Mesenchymal stem cell (in vitro differentiated cells and primary cell): ENCODE results near the gene CALR3.
"Not testable (repeated sequence)": the region's sequence is repeated elsewhere in the genome, so short reads cannot be mapped to it uniquely, and the experiment has no call there.

Source experiments
- DNase-seq: peaks from one replicate; pipeline ENCODE4 v3.0.0-alpha.2; 2013
- H2AFZ ChIP-seq: one replicate; pipeline ENCODE4 v1.6.1; 2013; ENCODE audit warnings: low read depth, mild to moderate bottlenecking, control low read depth, inconsistent platforms, low read length, moderate library complexity
- H2AK5ac ChIP-seq: 2 replicates; pipeline ENCODE4 v1.6.1; 2013; ENCODE audit warnings: low read length, moderate library complexity, mild to moderate bottlenecking, inconsistent platforms; ENCODE audit not compliant: severe bottlenecking
- H2BK120ac ChIP-seq: one replicate; pipeline ENCODE4 v1.6.1; 2013; ENCODE audit warnings: low read depth, mild to moderate bottlenecking, inconsistent platforms, low read length, moderate library complexity
- H2BK12ac ChIP-seq, 2 experiments: one replicate each; pipeline ENCODE4 v1.6.1; 2013; ENCODE audit warnings: inconsistent platforms in 2 of 2, low read length in 2 of 2, mild to moderate bottlenecking in 2 of 2, moderate library complexity in 2 of 2, control low read depth in 1 of 2
- H2BK15ac ChIP-seq: one replicate; pipeline ENCODE4 v1.6.1; 2013; ENCODE audit warnings: mild to moderate bottlenecking, low read depth, inconsistent platforms; ENCODE audit not compliant: poor library complexity, severe bottlenecking
- H2BK5ac ChIP-seq: 2 replicates; pipeline ENCODE4 v1.6.1; 2013; ENCODE audit warnings: low read depth, mild to moderate bottlenecking, low read length, control low read depth, inconsistent platforms; ENCODE audit not compliant: poor library complexity, severe bottlenecking
- H3K14ac ChIP-seq, 2 experiments: one replicate each; pipeline ENCODE4 v1.6.1; 2013; ENCODE audit warnings: inconsistent platforms in 2 of 2, low read length in 2 of 2, control low read depth in 1 of 2, mild to moderate bottlenecking in 1 of 2, moderate library complexity in 1 of 2
- H3K18ac ChIP-seq, 2 experiments: one replicate each; pipeline ENCODE4 v1.6.1; 2013; ENCODE audit warnings: inconsistent platforms in 2 of 2, low read length in 2 of 2, control low read depth in 1 of 2, low read depth in 1 of 2, mild to moderate bottlenecking in 1 of 2
- H3K23ac ChIP-seq, 2 experiments: one replicate each; pipeline ENCODE4 v1.6.1; 2013; ENCODE audit warnings: inconsistent platforms in 2 of 2, low read length in 2 of 2, mild to moderate bottlenecking in 2 of 2, moderate library complexity in 2 of 2, control low read depth in 1 of 2
- H3K27ac ChIP-seq: 2 replicates; pipeline ENCODE4 v1.5.1; 2013; ENCODE audit warnings: mild to moderate bottlenecking, moderate library complexity, low read length, control low read depth, inconsistent platforms; ENCODE audit not compliant: poor library complexity, severe bottlenecking
- H3K27me3 ChIP-seq, 2 experiments: 2 replicates each; pipeline versions ENCODE4 v1.6.1 to v1.7.0; 2013; ENCODE audit warnings: low read length in 2 of 2, mild to moderate bottlenecking in 2 of 2, moderate library complexity in 2 of 2, control low read depth in 1 of 2, inconsistent platforms in 1 of 2; ENCODE audit not compliant: control insufficient read depth in 1 of 2, insufficient read depth in 1 of 2
- H3K36me3 ChIP-seq, 2 experiments: 2 replicates each; pipeline versions ENCODE4 v1.6.1 to v1.7.0; 2013; ENCODE audit warnings: low read length in 2 of 2, control low read depth in 1 of 2, inconsistent platforms in 1 of 2, low read depth in 1 of 2, mild to moderate bottlenecking in 1 of 2; ENCODE audit not compliant: insufficient read depth in 2 of 2, control insufficient read depth in 1 of 2
- H3K4ac ChIP-seq, 2 experiments: one replicate each; pipeline ENCODE4 v1.6.1; 2013; ENCODE audit warnings: inconsistent platforms in 2 of 2, low read length in 2 of 2, mild to moderate bottlenecking in 2 of 2, moderate library complexity in 2 of 2, control low read depth in 1 of 2, low read depth in 1 of 2
- H3K4me1 ChIP-seq: 2 replicates; pipeline ENCODE4 v1.6.1; 2013; ENCODE audit warnings: low read depth, low read length, control low read depth; ENCODE audit not compliant: control insufficient read depth, insufficient read depth
- H3K4me2 ChIP-seq: 2 replicates; pipeline ENCODE4 v1.6.1; 2013; ENCODE audit warnings: low read length, mild to moderate bottlenecking, inconsistent platforms; ENCODE audit not compliant: poor library complexity, severe bottlenecking
- H3K4me3 ChIP-seq, 2 experiments: 2 replicates each; pipeline versions ENCODE4 v1.5.1 to v1.7.0; 2013; ENCODE audit warnings: low read length in 2 of 2, mild to moderate bottlenecking in 2 of 2, control low read depth in 1 of 2, low read depth in 1 of 2; ENCODE audit not compliant: insufficient read depth in 1 of 2
- H3K79me1 ChIP-seq: replicated peaks from 2 replicates; pipeline ENCODE4 v1.6.1; 2013; ENCODE audit warnings: mild to moderate bottlenecking, control low read depth, low read length, inconsistent platforms; ENCODE audit not compliant: poor library complexity, severe bottlenecking
- H3K9ac ChIP-seq: 2 replicates; pipeline ENCODE4 v1.7.0; 2013; ENCODE audit warnings: mild to moderate bottlenecking, low read length, moderate library complexity
- H3K9me3 ChIP-seq: 2 replicates; pipeline ENCODE4 v1.7.0; 2013; ENCODE audit warnings: mild to moderate bottlenecking, low read length; ENCODE audit not compliant: control insufficient read depth
- H4K8ac ChIP-seq: one replicate; pipeline ENCODE4 v1.6.1; 2013; ENCODE audit warnings: inconsistent platforms, mild to moderate bottlenecking, low read length, moderate library complexity
- H4K91ac ChIP-seq: one replicate; pipeline ENCODE4 v1.6.1; 2013; ENCODE audit warnings: mild to moderate bottlenecking, low read length, inconsistent platforms
- WGBS: methylation state at CpG from one replicate; pipeline ENCODE4 v1.1.7; 2013; ENCODE audit warnings: mixed read lengths; 5-methylcytosine and 5-hydroxymethylcytosine counted together

The CALR3 gene

DNA sequence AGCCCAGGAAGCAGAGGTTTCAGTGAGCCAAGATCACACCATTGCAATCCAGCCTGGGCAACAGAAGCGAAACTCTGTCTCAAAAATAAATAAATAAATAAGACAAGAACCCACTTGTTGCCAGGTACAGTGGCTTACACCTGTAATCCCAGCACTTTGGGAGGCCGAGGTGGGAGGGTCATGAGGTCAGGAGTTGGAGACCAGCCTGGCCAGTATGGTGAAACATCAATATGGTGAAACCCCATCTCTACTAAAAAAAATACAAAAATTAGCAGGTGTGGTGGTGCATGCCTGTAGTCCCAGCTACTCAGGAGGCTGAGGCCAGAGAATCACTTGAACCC, 23.4 kb downstream of the CALR3 start:
- not testable (repeated sequence) for H2BK5ac ChIP-seq, H2BK12ac ChIP-seq, H4K8ac ChIP-seq, H3K27me3 ChIP-seq, DNase-seq, H3K27ac ChIP-seq, H2AFZ ChIP-seq, H3K9me3 ChIP-seq, H3K4ac ChIP-seq, H3K79me1 ChIP-seq, H3K14ac ChIP-seq, H2BK15ac ChIP-seq, H2AK5ac ChIP-seq, H3K36me3 ChIP-seq, H3K23ac ChIP-seq
- peak overlapping the region; percentile 93 for H3K9ac ChIP-seq
- peak overlapping the region; percentile 90 for H3K4me2 ChIP-seq
- H2BK120ac ChIP-seq, result peak overlapping the region; percentile 11
- H3K18ac ChIP-seq, result peak overlapping the region in 1 of 2 experiments; percentile 81
- peak overlapping the region; percentile 73 to 78 for H3K4me3 ChIP-seq
- no CpG with 5 or more reads among the region's 2 CpGs for WGBS
- peaks cover 20% of the 10 kb centered on the region for H3K4me1 ChIP-seq
- H4K91ac ChIP-seq, result peak overlapping the region; percentile 65

DNA sequence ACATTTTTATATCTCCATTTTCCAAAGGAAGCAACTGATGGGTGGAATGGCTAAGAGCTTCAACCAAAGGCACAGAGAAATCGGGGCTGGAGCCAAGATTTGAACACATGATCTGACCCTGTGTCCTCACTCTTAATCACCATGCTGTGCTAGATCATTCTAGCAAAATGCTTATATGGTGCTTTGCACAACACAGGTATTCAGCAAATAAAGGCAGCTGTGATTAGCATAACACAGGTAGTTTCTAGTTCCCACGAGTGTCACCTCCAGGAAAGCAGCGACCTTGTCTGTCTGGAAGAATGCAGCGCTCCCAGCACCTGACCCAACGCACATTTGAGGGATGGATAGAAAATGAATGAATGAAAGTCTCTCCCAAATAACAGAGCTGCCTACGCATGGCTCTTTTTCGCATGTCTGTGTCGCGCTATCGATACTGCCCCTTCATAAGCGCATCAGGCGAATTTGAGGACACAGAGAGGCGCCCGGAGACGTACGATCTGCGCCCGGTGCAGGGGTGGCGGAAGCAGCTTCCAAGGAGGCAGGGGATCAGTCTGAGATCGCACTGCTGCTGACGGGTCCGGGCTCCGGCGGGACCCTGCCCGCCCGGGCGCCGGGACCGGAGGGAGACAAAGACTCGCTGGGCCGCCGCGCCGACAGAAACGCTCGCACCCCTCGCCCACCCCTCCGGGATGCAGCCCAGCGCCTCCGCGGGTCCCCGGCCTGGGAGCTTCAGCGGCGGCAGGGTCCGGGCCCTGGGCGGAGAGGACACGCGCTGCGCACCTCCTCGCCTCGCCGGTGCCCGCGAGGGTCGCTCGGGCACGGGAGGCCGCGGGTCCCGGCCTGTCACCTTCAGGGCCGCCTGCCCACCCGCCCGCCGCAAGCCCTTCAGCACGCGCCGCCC, 24.8 kb downstream of the CALR3 start:
- Histone ChIP-seq H2BK5ac (no peak overlapping the region), H3K4me1 (peaks cover 24% of the 10 kb centered on the region), H3K14ac (peak overlapping the region in 1 of 2 experiments; percentile 93), H3K23ac (peak overlapping the region; percentile 84 to 99), H2AK5ac (no peak overlapping the region), H3K18ac (peak overlapping the region; percentile 92 to 96), H3K4me2 (peak overlapping the region; percentile 96), H4K8ac (peak overlapping the region; percentile 75), H3K9me3 (no peaks in the 10 kb centered on the region), H2AFZ (peak overlapping the region; percentile 78), H3K4me3 (peak overlapping the region; percentile 93 to 98), H2BK12ac (peak overlapping the region in 1 of 2 experiments; percentile 67), H3K27ac (peak overlapping the region; percentile 51), H3K79me1 (peaks cover 6% of the 10 kb centered on the region), H3K36me3 (peaks cover 0 to 8% of the 10 kb centered on the region in 2 experiments), H3K9ac (peak overlapping the region; percentile 89), H3K27me3 (no peaks in the 10 kb centered on the region), H2BK15ac (peak overlapping the region; percentile 48), H3K4ac (peak overlapping the region; percentile 51 to 89), H2BK120ac (peak overlapping the region; percentile 91), H4K91ac (peak overlapping the region; percentile 83)
- WGBS, result 4% methylated on average over 24 of the region's 67 CpGs
- DNase-seq, result peak; percentile 49

DNA sequence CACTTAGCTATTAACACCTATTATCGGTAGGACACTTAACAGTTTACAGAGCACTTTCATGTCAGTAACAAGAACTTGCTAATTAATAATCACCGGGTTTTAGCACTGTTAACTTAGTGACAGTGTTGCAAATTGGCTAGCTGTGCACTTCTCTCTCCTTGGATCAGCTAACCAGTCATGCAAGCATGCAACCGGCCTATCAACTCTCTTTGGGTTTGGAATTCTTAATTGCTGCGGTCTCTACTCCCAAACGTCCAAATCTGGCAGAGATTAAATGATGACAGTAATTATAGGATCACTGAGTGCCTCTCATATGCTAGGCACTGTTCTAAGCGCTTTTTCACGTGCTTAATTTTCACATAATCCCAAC, 25.4 kb downstream of the CALR3 start:
- Histone ChIP-seq H3K4me1 (peaks cover 25% of the 10 kb centered on the region), H3K4ac (no peak overlapping the region), H3K79me1 (peaks cover 6% of the 10 kb centered on the region), H3K4me3 (peak overlapping the region in 1 of 2 experiments; percentile 93), H3K27ac (peak overlapping the region; percentile 25), H2BK120ac (no peak overlapping the region), H3K23ac (no peak overlapping the region), H3K14ac (no peak overlapping the region), H4K8ac (no peak overlapping the region), H2BK5ac (no peak overlapping the region), H2AFZ (no peak overlapping the region), H2BK15ac (no peak overlapping the region), H3K9me3 (no peaks in the 10 kb centered on the region), H2BK12ac (no peak overlapping the region), H3K9ac (peak overlapping the region; percentile 89), H3K27me3 (no peaks in the 10 kb centered on the region), H2AK5ac (no peak overlapping the region), H4K91ac (no peak overlapping the region), H3K18ac (no peak overlapping the region), H3K4me2 (peak overlapping the region; percentile 96), H3K36me3 (peaks cover 0 to 9% of the 10 kb centered on the region in 2 experiments)
- DNase-seq, result peak; percentile 27
- 20% methylated on average over 7 of the region's 7 CpGs for WGBS

DNA sequence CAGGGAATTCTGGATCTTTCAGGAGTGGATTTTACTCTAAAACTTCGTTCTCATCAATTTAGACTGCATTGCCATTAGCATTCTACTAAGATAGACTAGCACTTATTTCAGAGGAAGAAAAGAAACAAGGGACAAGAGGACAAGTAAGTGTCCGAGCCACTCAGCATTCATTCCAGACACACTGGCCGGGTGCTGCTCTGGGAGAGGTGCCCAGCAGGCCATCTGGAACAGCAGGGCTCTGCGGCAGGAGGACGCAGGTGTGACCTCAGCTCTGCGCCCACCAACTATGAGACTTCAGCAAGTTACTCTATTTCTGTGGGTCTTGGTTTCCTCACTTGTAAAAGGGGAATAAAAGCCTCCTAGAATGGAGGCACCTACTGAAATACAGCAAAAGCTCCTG, 28.4 kb downstream of the CALR3 start:
- DNase-seq, result no peak
- Histone ChIP-seq H3K27me3 (no peaks in the 10 kb centered on the region), H3K18ac (no peak overlapping the region), H3K4me1 (peaks cover 46% of the 10 kb centered on the region), H4K91ac (no peak overlapping the region), H3K36me3 (peaks cover 0 to 21% of the 10 kb centered on the region in 2 experiments), H3K14ac (no peak overlapping the region), H3K4me2 (no peak overlapping the region), H2AK5ac (no peak overlapping the region), H3K27ac (no peak overlapping the region), H3K23ac (no peak overlapping the region), H2AFZ (no peak overlapping the region), H2BK12ac (no peak overlapping the region), H3K9ac (no peak overlapping the region), H2BK5ac (no peak overlapping the region), H2BK15ac (peak overlapping the region; percentile 60), H3K79me1 (peaks cover 6% of the 10 kb centered on the region), H3K4ac (no peak overlapping the region), H3K4me3 (peak overlapping the region in 1 of 2 experiments; percentile 14), H4K8ac (peak overlapping the region; percentile 57), H2BK120ac (no peak overlapping the region), H3K9me3 (no peaks in the 10 kb centered on the region)
- 81% methylated on average over 4 of the region's 6 CpGs for WGBS
